Smooth muscle cell (in vitro differentiated cells): ENCODE data around the gene PSD4. TPM values are rescaled to one million over a fixed set of nuclear protein-coding genes. Genes with fewer than 3 reads are reported as not detected.

ENCODE experiments used
- DNase-seq: peaks from one replicate; lab custom pipeline; 2025; ENCODE audit not compliant: unreplicated experiment; lab: John Stamatoyannopoulos, UW
- H2AFZ ChIP-seq: fragments of 200-600 bp; sonication (generic); 2 replicates; pipeline ENCODE4 v1.6.0; 2016; ENCODE audit warnings: antibody characterized with exemption, low read depth, mild to moderate bottlenecking
- H3F3A ChIP-seq: fragments of 200-600 bp; sonication (generic); 2 replicates; pipeline ENCODE4 v1.6.0; 2017; ENCODE audit warnings: antibody characterized with exemption, low read depth
- H3K27ac ChIP-seq: fragments of 200-600 bp; sonication (generic); 2 replicates; pipeline ENCODE4 v1.5.1; 2016; ENCODE audit warnings: low read depth, mild to moderate bottlenecking
- H3K27me3 ChIP-seq: fragments of 200-600 bp; sonication (generic); 2 replicates; pipeline ENCODE4 v1.6.1; 2016; ENCODE audit warnings: low read depth, mild to moderate bottlenecking
- H3K36me3 ChIP-seq: fragments of 200-600 bp; sonication (generic); 2 replicates; pipeline ENCODE4 v1.5.1; 2016; ENCODE audit warnings: low read depth
- H3K4me1 ChIP-seq: fragments of 200-600 bp; sonication (generic); 2 replicates; pipeline ENCODE4 v1.5.1; 2016; ENCODE audit warnings: low read depth
- H3K4me2 ChIP-seq: fragments of 200-600 bp; sonication (generic); 2 replicates; pipeline ENCODE4 v1.6.0; 2016; ENCODE audit warnings: mild to moderate bottlenecking
- H3K4me3 ChIP-seq: fragments of 200-600 bp; sonication (generic); 2 replicates; pipeline ENCODE4 v1.5.1; 2016; ENCODE audit warnings: mild to moderate bottlenecking
- H3K79me2 ChIP-seq: fragments of 200-600 bp; sonication (generic); 2 replicates; pipeline ENCODE4 v1.6.0; 2016; ENCODE audit warnings: low read depth, mild to moderate bottlenecking
- H3K9ac ChIP-seq: fragments of 200-600 bp; sonication (generic); 2 replicates; pipeline ENCODE4 v1.6.0; 2016; ENCODE audit warnings: low read depth
- H3K9me3 ChIP-seq: fragments of 200-600 bp; sonication (generic); replicated peaks from 2 replicates; pipeline ENCODE4 v1.5.1; 2016; ENCODE audit warnings: low read depth
- H4K20me1 ChIP-seq: fragments of 200-600 bp; sonication (generic); 2 replicates; pipeline ENCODE4 v1.6.0; 2016; ENCODE audit warnings: low read depth
- WGBS: methylation state at CpG from one replicate; pipeline ENCODE4 v1.1.7; 2016; ENCODE audit warnings: low lambda C conversion rate; 5-methylcytosine and 5-hydroxymethylcytosine counted together
- polyA plus RNA-seq: library from polyadenylated mRNA; unstranded; fragments of >200 nt; fragmentation: Nextera tagmentation; extraction: Ambion mirVana; gene quantifications from 2 replicates; pipeline ENCODE4 v1.2.1, GENCODE V29; 2016
- total RNA-seq: library from RNA; depleted of rRNA; stranded (reverse); fragments of >200 nt; gene quantifications from 2 replicates; pipeline ENCODE4 v1.2.3, GENCODE V29; 2014
- TF ChIP-seq, protein P1 (sequence below): fragments of 200-600 bp; sonication (generic); IDR thresholded peaks from 2 replicates; pipeline ENCODE4 v1.5.1; 2017; ENCODE audit warnings: borderline replicate concordance, mild to moderate bottlenecking, antibody characterized with exemption; ENCODE audit not compliant: insufficient read depth, poor library complexity, severe bottlenecking

Gene PSD4
- total and polyA plus RNA-seq, 2 experiments from 2014 or later, result 7.3 to 7.8 TPM

DNA sequence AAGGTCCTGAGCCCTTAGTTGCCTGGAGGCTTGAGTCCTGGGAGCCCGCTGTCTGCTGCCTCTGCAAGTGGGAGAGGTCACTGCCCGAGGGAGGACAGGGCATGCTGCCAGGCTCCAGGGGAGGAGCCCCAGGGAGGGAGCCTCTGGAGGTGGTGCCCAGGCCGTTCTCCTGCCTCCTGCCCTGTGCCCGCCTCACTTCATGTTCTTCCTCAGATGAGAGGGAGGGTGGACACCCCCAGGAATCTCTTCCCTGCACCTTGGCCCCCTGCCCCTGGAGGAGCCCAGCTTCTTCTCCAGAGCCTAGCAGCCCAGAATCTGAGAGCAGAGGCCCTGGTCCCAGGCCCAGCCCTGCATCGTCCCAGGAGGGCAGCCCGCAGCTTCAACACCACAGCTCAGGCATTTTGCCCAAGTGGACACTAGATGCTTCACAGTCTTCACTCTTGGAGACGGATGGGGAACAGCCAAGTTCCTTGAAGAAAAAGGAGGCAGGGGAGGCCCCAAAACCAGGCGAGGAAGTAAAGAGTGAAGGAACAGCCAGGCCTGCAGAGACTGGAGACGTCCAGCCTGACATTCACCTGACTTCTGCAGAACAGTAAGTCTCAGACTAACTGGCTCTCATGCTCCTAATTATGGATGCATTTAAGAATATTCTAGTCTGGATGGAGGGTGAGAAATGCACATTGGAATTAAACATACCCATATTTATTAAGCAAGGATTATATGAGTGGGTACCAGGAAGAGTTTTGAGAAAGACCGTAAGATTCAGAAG lies 12.1 kb downstream of the PSD4 start:
- no peaks in the 10 kb centered on the region for H3K9me3 ChIP-seq
- no peak for DNase-seq
- H3K36me3 ChIP-seq, result no peaks in the 10 kb centered on the region
- H3K9ac ChIP-seq, result no peak overlapping the region
- H3K27ac ChIP-seq, result no peak overlapping the region
- no peaks in the 10 kb centered on the region for H4K20me1 ChIP-seq
- WGBS, result 95% methylated on average over 10 of the region's 10 CpGs
- no peak overlapping the region for H3K4me3 ChIP-seq
- no peaks in the 10 kb centered on the region for H3F3A ChIP-seq
- H2AFZ ChIP-seq, result no peak overlapping the region
- H3K4me2 ChIP-seq, result no peak overlapping the region
- TF ChIP-seq, protein P1, sequence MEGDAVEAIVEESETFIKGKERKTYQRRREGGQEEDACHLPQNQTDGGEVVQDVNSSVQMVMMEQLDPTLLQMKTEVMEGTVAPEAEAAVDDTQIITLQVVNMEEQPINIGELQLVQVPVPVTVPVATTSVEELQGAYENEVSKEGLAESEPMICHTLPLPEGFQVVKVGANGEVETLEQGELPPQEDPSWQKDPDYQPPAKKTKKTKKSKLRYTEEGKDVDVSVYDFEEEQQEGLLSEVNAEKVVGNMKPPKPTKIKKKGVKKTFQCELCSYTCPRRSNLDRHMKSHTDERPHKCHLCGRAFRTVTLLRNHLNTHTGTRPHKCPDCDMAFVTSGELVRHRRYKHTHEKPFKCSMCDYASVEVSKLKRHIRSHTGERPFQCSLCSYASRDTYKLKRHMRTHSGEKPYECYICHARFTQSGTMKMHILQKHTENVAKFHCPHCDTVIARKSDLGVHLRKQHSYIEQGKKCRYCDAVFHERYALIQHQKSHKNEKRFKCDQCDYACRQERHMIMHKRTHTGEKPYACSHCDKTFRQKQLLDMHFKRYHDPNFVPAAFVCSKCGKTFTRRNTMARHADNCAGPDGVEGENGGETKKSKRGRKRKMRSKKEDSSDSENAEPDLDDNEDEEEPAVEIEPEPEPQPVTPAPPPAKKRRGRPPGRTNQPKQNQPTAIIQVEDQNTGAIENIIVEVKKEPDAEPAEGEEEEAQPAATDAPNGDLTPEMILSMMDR, result no peak
- H3K4me1 ChIP-seq, result no peaks in the 10 kb centered on the region
- no peaks in the 10 kb centered on the region for H3K79me2 ChIP-seq
- H3K27me3 ChIP-seq, result no peaks in the 10 kb centered on the region

DNA sequence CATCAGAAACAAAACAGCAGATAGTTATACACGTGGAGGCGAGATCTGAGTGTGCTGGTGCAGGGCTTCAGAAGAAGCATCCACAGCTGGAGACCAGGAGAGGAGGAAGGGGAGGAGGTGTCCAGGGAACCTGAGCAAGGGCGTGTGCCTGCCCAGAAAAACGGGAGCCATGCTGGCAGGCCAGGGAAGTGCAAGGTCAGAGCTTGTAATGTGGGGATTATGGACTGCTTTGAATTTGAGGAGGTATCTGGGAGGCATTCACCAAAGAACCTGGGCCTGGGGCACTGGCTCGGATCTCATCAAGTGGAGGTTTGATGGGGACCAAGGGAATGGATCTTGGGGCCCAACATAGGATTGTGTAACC lies 12.6 kb downstream of the PSD4 start:
- TF ChIP-seq, protein P1, result no peak
- DNase-seq, result no peak
- no peaks in the 10 kb centered on the region for H3K79me2 ChIP-seq
- no peak overlapping the region for H3K4me2 ChIP-seq
- H3K9me3 ChIP-seq, result no peaks in the 10 kb centered on the region
- 91% methylated on average over 5 of the region's 5 CpGs for WGBS
- no peak overlapping the region for H3K27ac ChIP-seq
- H3F3A ChIP-seq, result no peaks in the 10 kb centered on the region
- no peaks in the 10 kb centered on the region for H3K36me3 ChIP-seq
- H3K4me1 ChIP-seq, result no peaks in the 10 kb centered on the region
- no peak overlapping the region for H3K4me3 ChIP-seq
- no peak overlapping the region for H2AFZ ChIP-seq
- no peaks in the 10 kb centered on the region for H4K20me1 ChIP-seq
- no peaks in the 10 kb centered on the region for H3K27me3 ChIP-seq
- no peak overlapping the region for H3K9ac ChIP-seq

DNA sequence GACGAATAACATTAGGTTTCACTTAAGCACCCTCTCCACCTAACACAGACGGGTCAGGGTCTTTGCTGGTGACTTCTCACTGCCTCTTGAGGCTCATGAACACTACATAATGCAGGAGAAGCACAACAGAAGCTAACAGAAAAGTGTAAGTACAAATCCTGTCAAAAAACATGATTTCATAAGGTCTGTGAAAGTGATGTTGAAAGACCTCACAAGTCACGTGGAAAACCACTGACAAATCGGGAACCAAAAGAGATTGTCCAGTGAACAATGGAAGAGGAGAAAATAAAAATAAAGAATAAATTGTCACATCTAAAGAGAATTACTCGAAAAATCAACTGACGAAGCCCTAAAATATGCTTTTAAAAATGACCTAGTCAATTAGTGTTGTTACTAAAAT lies 14.0 kb downstream of the PSD4 start:
- no peaks in the 10 kb centered on the region for H3K9me3 ChIP-seq
- no peaks in the 10 kb centered on the region for H3K36me3 ChIP-seq
- H3F3A ChIP-seq, result no peaks in the 10 kb centered on the region
- no peaks in the 10 kb centered on the region for H3K27me3 ChIP-seq
- no peak overlapping the region for H3K27ac ChIP-seq
- H3K4me2 ChIP-seq, result no peak overlapping the region
- H2AFZ ChIP-seq, result no peak overlapping the region
- 89% methylated on average over 6 of the region's 6 CpGs for WGBS
- H4K20me1 ChIP-seq, result no peaks in the 10 kb centered on the region
- no peaks in the 10 kb centered on the region for H3K79me2 ChIP-seq
- no peak overlapping the region for H3K4me3 ChIP-seq
- DNase-seq, result no peak
- TF ChIP-seq, protein P1, result no peak
- no peaks in the 10 kb centered on the region for H3K4me1 ChIP-seq
- H3K9ac ChIP-seq, result no peak overlapping the region

DNA sequence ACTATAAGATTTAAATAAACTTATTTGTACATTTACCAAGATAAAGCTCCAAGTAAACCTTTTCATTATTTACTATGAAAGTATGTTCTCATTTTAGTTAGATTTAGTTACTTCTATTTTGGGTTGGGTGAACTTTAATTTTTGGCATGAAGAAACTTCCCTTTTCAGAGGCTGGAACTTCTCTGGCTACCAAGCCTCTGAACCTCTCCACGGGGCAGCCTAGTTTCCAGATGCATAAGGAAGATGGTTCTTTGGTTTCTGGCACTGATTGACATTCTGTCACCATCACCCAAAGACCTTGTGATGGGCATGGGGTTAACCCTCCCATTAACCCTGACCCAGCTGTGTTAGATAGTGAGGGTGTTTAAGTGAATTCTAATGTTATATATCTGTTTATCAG lies 17.1 kb downstream of the PSD4 start:
- DNase-seq, result no peak
- Histone ChIP-seq H3K4me2 (no peak overlapping the region), H3K27me3 (no peaks in the 10 kb centered on the region), H3K79me2 (no peaks in the 10 kb centered on the region), H3K4me1 (no peaks in the 10 kb centered on the region), H3K36me3 (no peaks in the 10 kb centered on the region), H3K4me3 (no peak overlapping the region), H2AFZ (no peak overlapping the region), H4K20me1 (no peaks in the 10 kb centered on the region), H3K9ac (no peak overlapping the region), H3K27ac (no peak overlapping the region), H3F3A (no peaks in the 10 kb centered on the region), H3K9me3 (no peaks in the 10 kb centered on the region)
- WGBS, result 90% methylated on average over 1 of the region's 1 CpG
- TF ChIP-seq, protein P1, result no peak
